GM19238 (cell line): ENCODE results near the gene KATNAL1.

ENCODE experiments used
- DNase-seq: peaks from one replicate; pipeline ENCODE4 v3.0.0; 2011; ENCODE audit warnings: low spot score; ENCODE audit not compliant: insufficient read length

The KATNAL1 gene

DNA sequence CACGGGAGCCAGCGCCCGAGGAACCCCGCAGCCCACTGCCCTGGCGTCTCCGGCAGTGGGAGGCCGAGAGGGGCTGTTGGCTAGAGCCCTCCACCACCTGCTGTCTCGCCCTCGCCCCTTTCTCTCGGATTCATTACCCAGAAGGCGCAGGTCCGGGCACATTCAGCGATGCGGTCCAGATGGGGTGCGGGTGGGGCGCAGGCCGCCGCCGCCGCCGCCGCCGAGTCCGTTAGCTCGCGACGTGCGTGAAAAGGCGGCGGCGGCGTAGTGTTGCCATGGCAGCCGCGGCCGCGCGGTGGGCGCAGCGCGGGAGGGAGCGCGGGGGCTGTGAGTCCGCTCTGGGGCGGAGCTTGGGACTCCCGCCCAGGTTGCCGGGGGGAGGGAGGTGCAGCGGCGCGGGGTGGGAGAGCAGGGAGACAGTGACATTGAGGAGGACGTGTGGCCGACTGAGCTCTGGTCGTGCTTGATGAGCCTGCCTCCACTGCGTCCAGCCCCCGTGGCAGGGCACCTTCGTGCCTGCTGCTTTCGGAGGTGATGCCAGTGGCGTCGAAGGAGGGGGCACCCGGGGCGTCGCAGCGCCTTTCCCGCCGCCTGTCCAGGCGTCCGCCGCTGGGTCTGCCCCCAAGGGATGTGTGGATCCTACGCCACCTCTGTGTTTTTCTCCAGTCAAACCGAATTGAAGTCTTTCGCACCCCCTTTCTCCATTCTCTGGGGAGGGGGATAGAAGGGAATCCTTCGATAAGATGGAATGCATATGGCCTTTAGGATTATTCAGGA lies at the start of gene KATNAL1:
KATNAL1 (minus strand) TSS at position 358 of the 777 bp plus-strand sequence. CDS start 23,774 bp downstream, outside the sequence.
- DNase-seq, result peak; percentile 66

- DNase-seq, result no peak
These were observed 48.5 kb upstream of the KATNAL1 start for GRCh38 chr13:30355839-30356238.

GRCh38 chr13:30355384-30355699 lies 48.0 kb upstream of the KATNAL1 start:
- no peak for DNase-seq

- no peak for DNase-seq
These were observed 47.4 kb upstream of the KATNAL1 start for GRCh38 chr13:30354493-30355383.

DNA sequence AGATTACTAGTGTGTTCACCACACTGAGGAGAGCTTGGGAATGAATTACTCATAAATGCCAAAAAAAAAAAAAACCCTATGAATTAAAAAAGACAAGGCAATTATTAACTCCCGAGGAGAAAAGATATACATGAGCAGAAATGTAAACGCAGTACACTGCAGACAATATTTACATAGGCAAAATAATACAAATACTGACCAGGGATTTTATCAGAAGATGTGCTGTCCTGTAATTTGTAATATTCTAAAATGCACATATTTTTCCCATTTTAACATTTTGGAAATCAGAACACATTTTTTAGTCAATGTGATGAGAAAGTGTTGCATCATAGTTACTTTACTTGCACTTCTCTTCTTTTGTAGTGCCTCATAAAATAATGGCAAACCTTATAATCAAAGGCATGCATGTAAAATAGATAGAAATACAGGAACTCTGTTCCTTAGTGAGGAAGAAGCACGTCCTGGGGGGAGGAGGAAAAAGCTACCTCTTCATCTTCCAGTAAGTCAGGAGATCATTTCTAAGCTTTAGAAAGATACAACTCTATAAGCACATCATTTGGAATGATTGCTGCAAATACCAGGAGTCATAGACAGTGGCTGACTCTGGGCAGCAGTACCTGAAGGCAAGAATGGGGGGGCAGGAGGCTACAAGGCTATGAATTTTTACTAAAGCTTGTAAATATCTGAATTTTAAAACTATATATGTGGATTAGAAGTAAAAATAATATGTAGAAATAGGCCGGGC lies 46.3 kb upstream of the KATNAL1 start:
- no peak for DNase-seq

- DNase-seq, result no peak
These were observed 45.7 kb upstream of the KATNAL1 start for GRCh38 chr13:30353060-30353459.

- no peak for DNase-seq
These were observed 44.8 kb upstream of the KATNAL1 start for GRCh38 chr13:30352121-30352520.

DNA sequence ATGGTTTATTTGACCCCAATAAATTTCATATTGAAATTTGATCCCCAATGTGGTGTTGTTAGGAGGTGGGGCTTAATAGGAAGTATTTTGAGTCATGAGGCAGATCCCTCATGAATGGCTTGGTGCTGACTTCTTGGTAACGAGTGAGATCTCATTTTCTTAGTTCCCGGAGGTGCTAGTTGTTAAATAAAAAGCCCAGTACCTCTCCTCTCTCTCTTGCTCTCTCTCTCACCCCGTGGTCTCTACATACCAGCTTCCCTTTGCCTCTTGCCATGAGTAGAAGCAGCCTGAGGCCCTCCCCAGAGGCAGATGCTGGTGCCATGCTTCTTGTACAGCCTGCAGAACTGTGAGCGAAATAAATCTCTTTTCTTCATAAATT lies 39.4 kb upstream of the KATNAL1 start:
- no peak for DNase-seq

GRCh38 chr13:30346153-30346788 lies 38.9 kb upstream of the KATNAL1 start:
- peak; percentile 37 for DNase-seq

DNA sequence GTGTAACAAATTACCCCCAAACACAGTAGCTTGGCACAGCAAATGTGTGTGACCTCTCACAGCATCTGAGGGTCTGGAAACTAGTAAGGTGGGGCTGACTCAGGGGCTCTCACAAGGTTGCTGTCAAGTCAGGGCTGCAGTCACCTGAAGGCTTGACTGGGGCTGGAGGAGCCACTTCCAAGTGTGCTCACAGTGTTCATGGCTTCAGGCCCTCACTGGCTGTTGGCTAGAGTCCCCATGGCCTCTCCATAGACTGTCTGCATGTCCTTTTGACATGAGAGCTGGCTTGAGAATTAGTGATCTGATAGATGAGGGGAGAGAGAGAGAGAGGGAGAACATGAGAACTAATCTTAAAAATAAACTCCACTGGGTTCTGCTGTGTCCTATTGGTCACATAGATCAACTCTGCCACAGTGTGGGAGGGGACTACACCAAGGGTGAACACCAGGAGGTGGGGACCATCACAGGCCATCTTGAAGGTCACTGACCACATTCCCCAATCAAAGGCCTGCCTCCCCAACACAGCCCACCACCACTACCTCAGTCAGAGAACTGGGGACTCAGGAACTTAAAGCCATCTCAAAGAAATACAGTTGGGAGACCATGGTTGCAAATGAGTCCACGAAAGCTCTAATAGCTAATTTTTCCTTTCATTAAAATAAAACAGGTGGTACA lies 38.2 kb upstream of the KATNAL1 start:
- no peak for DNase-seq

DNA sequence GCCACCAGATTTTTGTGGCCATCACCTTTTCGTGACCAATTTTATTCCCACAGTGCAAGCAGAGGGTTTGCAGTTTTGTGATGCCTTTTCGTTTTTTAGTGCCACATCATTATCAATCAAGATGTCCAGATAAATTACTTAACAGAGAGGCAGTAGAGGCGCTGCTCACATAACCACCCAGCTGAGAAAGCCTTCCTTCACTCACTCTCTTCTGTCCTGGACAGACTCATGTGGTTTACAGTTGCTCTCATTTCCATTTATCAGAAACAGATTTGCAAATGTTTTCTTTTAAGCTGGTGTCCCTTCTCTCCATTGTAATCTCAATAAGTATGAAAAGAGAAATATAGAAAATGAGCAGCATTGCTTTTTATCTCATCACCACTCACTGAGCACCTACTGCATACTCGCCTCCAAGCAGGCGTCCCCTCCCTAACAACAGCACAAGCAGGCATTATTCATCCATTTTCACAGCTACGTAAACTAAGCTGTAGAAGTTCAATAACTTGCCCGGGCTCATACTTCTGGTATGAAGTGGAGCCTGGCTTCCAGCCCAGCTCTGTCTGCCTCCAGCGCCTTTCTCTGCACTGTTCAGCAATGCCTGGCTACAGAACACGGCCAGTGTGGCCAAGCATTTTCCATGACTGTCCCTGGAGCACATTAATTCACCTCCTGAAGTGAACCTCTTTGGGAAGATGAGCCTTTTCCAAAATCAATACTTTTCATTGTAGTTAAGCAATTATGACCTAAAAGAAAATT lies 34.6 kb upstream of the KATNAL1 start:
- no peak for DNase-seq

DNA sequence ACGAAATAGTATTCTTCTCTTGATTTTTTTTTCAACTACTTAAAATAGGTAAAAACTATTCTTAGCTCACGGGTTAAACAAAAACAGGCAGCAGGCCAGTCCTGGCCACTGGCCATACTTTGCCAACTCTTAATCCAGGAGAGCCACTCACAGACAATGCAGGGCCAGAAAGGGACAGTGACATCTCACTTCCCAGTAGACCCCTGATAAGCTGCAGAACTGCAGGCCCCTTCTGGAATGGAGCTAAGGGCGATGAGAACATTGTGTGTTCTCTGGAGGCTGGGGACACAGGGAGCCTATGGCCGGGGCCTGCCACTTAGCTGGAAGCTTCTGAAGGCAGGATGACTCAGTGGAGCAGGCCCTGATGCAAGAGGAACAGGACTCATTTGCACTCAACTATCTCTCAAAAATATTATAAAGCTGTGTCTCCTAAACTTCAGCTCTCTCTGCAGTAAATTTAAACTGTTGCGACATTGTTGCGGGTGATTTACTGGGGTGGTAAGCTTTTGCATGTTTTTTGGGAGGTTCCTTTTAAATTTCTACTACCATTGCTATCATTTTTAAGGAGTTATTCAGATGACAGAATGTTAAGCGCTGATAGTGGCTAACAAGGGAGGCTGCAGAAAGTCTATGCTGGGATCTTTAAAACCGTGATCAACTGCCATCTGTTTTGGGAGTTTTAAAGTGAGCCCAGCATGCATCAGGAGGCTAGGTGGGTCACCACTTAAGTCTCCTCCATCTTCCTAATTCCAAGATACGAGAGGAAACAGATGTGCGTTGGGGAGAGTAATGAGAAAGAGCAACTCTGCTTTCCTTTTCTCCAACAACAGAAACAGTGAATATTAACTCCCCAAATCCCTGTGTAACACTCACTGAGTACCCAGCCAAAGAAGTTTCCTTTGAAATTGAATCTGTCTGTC lies 33.2 kb upstream of the KATNAL1 start:
- no peak for DNase-seq

GRCh38 chr13:30339738-30340330 lies 32.5 kb upstream of the KATNAL1 start:
- DNase-seq, result no peak

DNA sequence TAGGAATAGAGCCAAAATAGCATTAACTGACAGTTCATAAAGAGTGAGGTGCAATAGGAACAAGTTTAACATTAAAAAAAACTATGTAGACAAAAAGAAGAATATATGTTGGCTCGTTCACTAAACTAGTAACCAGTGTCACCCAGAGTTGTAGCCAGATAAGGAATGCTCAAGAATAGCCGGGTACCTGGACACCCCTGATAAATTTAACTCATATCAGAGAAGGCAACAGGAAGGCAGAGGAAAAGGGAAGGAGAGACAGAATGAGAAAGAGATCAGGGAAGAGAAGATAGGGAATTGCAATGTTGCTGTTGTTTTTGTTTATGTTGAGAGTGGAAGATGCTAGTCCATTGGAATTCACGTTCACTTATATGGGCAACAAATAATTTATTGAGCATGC lies 31.6 kb upstream of the KATNAL1 start:
- no peak for DNase-seq

DNA sequence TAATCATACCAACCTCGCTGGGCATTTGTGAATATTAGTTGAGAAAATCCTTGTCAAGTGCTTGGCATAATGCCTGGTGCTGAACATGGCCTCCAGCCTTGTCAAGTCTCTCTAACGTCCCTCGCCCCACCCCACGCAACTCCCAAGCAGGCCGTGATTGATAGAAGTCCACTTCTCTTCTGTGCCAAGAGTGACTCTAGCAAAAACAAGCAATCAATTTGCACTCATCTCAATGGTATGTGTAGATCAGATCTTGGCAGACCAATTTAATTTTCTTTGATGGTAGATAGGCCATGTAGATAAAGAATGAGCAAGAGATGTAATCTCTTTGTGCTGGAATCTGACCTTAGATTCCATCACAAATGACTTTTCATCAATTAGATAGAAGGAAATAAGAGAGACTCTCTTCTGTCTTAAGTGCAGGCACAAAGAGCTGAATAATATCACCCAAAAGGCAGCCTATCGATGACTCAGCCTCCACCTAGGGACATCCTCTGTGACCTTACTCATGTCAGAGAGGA lies 31.0 kb upstream of the KATNAL1 start:
- no peak for DNase-seq

- DNase-seq, result no peak
These were observed 29.8 kb upstream of the KATNAL1 start for GRCh38 chr13:30337061-30337610.

GRCh38 chr13:30334663-30335386 lies 27.5 kb upstream of the KATNAL1 start:
- no peak for DNase-seq
